GM23248 (cell line): ENCODE measurements around the gene INKA2.

Experiments
- EZH2 ChIP-seq: fragments of 200-600 bp; sonication (generic); IDR thresholded peaks from 2 replicates; pipeline ENCODE4 v1.6.1; 2018; ENCODE audit warnings: antibody characterized with exemption, mild to moderate bottlenecking; ENCODE audit not compliant: insufficient read depth, poor library complexity, severe bottlenecking
- EZH2phosphoT487 ChIP-seq: fragments of 200-600 bp; sonication (generic); IDR thresholded peaks from 2 replicates; pipeline ENCODE4 v1.6.1; 2018; ENCODE audit warnings: antibody characterized with exemption, moderate library complexity, mild to moderate bottlenecking, low read depth; ENCODE audit not compliant: insufficient read depth

DNA sequence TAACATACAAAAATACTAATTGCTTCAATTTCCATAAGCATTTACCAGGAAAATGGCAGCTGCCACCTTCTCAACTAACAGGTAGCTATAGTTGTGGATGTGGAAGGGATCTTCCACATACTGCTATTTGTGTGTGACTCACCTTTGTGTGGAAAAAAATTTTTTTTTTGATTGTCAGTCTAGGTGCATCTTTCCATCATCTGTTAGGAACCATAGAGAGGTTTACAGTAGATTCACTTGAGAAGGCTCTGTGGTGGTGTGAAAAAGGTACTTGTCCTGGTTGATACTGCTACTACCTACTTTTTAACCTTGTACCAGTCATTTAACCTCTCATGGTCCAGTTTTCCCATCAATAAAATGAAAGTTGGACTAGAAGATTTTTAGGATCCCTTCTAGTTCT lies 29.4 kb upstream of the INKA2 start:
- TF ChIP-seq EZH2 (no peak), EZH2phosphoT487 (no peak)
